22Rv1 (cell line): Measurements from ENCODE around the gene FIP1L1.

Source experiments
- ZFX ChIP-seq: fragments of 450-650 bp; IDR thresholded peaks from 2 replicates; pipeline ENCODE4 v1.6.1; 2017; ENCODE audit warnings: antibody characterized with exemption, borderline replicate concordance
- TF ChIP-seq, protein P1 (sequence below): fragments of 450-650 bp; IDR thresholded peaks from 2 replicates; pipeline ENCODE4 v1.5.1; 2017; ENCODE audit warnings: mild to moderate bottlenecking

DNA sequence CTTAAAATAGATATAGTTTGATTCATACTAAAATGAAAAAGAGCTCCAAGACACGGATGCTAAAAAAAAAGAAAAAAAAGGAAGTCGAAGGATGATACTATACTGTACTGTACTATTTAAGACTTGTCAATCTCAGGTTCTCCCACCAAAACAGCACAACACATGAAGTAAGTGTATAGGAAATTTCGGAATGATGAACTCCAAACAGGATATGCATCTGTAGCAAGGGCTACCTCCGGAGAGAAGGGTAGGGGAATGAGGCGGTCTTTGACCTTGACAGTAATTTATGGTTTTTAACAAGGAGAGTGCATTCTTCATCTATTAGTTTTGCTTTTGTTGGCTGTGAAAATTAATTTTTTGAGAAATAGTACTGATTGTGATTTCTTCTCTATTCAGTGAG is 541 bp upstream of the FIP1L1 start:
- TF ChIP-seq, protein P1, sequence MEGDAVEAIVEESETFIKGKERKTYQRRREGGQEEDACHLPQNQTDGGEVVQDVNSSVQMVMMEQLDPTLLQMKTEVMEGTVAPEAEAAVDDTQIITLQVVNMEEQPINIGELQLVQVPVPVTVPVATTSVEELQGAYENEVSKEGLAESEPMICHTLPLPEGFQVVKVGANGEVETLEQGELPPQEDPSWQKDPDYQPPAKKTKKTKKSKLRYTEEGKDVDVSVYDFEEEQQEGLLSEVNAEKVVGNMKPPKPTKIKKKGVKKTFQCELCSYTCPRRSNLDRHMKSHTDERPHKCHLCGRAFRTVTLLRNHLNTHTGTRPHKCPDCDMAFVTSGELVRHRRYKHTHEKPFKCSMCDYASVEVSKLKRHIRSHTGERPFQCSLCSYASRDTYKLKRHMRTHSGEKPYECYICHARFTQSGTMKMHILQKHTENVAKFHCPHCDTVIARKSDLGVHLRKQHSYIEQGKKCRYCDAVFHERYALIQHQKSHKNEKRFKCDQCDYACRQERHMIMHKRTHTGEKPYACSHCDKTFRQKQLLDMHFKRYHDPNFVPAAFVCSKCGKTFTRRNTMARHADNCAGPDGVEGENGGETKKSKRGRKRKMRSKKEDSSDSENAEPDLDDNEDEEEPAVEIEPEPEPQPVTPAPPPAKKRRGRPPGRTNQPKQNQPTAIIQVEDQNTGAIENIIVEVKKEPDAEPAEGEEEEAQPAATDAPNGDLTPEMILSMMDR = no peak
- no peak for TF ChIP-seq ZFX
